GM12892 (cell line): ENCODE results near the gene EHD2.
"Not testable (repeated sequence)": the region's sequence is repeated elsewhere in the genome, so short reads cannot be mapped to it uniquely, and the experiment has no call there.

Experiments used
- DNase-seq: peaks from one replicate; pipeline ENCODE4 v3.0.0; 2011; ENCODE audit not compliant: insufficient read length
- FAIRE-seq: peaks from 2 replicates; lab custom pipeline; 2011; peaks lifted over from hg19 to GRCh38; lab: Jason Lieb, UNC
- POLR2A ChIP-seq: IDR thresholded peaks from 2 replicates; pipeline ENCODE4 v1.6.1; 2011; ENCODE audit warnings: low read depth, low read length, control low read depth
- POLR2AphosphoS5 ChIP-seq: IDR thresholded peaks from 2 replicates; pipeline ENCODE4 v1.6.1; 2011; ENCODE audit warnings: low read depth, low read length, control low read depth
- TAF1 ChIP-seq: IDR thresholded peaks from 2 replicates; pipeline ENCODE4 v1.6.1; 2011; ENCODE audit warnings: low read depth, mild to moderate bottlenecking, control low read depth, low read length, borderline replicate concordance

The EHD2 gene

DNA sequence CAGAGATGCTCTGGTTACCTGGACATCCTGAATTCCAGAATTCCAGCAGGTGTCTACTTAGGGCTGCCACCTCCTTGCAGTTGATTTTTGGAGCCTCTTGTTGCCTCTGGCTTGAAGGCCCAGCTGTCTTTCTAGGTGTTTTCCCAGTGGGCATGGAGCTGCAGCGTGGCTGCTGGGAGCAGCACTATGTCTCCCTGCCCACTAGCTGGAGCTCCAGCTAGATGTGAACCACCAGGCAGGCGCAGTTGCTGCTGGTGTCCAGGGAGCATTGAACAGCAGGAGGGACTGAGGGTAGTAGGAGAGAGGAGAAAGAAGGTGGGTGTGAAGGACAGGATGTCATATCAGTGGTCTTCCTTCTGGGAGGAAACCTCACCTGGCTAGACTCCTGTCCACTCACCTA lies 55.4 kb downstream of the EHD2 start:
- FAIRE-seq (no peak), DNase-seq (no peak)
- TF ChIP-seq POLR2A (no peak), TAF1 (no peak), POLR2AphosphoS5 (no peak)

DNA sequence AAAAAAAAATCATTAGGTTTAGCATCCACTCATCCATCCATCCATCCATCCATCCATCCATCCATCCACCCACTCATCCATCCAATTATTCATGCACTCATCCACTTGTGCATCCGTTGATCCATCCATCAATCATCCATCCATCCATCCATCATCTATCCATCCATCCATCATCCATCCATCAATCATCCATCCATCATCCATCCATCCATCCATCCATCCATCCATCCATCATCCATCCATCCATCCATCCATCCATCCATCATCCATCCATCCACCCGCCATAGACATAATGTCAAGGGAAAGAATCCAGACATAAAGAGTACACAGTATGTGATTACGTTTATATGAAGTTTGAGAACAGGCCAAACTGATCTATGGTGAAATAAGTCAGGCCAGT lies 56.3 kb downstream of the EHD2 start:
- TF ChIP-seq POLR2AphosphoS5 (no peak), POLR2A (no peak), TAF1 (no peak)
- FAIRE-seq, result no peak

DNA sequence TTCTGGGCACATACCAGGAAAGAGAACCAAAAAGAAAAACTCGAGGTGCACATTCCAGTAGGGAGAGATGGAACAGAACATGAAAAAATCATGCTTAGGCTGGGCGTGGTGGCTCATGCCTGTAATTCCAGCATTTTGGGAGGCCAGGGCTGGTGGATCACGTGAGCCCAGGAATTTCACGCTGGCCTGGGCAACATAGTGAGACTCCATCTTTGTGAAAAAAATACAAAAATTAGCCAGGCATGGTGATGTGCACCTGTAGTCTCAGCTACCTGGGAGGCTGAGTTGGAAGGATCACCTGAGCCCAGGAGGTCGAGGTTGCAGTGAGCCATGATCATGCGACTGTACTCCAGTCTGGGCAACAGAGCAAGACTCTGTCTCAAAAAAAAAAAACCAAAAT lies 58.1 kb downstream of the EHD2 start:
- not testable (repeated sequence) for FAIRE-seq, DNase-seq

More for the DNA sequence above, 56.3 kb downstream of the EHD2 start:
- no peak for DNase-seq

DNA sequence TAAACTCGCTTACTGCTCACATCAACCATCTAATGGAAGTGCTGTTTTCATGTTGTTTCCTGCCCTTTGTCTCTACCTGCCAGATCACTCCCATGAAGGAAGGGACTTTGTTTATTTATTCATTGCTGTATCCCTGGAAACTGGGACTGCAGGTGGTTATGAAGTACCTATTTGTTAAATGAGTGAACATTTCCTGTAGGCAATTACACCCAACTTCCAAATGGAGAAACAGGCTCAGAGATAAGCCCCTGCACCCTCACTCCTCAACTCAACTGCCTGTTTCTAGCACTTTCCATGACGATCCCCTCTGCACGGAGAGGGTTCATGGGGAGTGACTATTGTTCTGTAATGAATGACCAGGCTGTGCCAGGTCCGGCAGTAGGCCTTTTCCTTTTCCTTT lies 63.3 kb downstream of the EHD2 start:
- FAIRE-seq (no peak), DNase-seq (no peak)
- TF ChIP-seq TAF1, result no peak

DNA sequence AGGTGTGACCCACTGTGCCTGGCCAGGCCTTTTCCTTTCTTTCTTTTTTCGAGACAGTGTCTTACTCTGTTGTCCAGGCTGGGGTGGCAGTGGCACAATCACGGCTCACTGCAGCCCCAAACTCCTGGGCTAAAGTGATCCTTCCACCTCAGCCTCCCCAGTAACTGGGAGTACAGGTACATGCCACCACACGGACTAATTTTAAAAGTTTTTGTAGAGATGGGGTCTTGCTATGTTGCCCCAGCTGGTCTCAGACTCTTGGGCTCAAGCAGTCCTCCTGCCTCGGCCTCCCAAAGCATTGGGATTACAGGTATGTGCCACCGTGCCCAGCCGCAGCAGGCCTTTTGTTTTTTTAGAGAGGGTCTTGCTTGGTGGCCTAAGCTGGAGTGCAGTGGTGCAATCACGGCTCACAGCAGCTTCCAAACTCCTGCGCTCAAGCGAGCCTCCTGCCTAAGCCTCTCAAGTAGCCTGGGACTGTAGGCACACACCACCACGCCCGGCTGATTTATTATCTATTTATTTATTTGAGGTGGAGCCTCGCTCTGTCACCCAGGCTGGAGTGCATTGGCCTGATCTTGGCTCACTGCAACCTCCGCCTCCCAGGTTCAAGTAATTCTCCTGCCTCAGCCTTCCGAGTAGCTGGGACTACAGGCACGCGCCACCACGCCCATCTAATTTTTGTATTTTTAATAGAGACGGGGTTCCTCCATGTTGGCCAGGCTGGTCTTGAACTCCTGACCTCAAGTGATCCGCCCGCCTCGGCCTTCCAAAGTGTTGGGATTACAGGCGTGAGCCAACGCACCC lies 64.2 kb downstream of the EHD2 start:
- not testable (repeated sequence) for DNase-seq, FAIRE-seq

DNA sequence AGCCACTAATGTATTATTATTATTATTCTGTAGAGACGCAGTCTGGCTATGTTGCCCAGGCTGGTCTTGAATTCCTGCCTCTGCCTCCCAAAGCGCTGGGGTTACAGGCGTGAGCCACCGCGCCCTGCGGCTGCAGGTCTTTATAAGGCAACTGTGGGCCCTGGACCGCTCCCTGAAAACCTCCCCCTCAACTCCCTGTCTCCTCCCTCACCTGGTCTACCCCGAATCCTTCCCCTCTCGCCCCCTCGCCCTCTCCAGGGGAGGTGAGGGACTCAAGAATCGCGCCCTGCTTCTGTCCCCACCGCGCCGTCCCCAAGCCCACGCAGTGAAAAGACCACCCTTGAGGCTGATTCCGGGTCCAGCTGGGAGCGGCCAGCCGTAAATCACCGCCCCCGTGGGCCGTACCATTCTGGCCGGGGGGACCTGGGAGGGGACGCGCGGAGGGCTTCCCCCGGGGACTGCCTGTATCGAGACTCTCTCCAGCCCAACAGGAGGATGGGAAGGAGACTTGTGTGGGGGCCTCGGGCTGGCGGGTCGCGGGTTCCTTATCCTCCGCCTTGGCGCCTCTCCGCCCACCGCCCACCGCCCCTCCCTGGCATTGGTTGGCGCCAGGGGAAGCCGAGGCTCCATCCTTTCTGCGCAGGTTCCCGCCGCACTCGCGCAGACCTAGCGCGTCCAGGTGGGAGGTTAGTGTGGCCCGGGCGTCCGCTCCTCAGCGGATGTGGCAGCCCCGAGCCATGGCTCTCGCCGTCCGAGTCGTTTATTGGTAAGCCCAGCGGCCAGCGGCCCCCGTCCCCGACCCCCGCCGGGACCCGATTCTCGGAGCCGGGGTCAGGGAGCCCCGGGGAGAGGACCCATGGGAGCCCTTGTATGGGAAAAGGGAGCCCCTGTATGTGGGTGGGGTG lies 65.1 kb downstream of the EHD2 start, which contains the start of gene SELENOW:
TSS of gene SELENOW (plus strand) at position 655 of the 905 bp plus-strand sequence. CDS start at position 738, 83 bp downstream.
- DNase-seq, result peak; percentile 97
- peak; percentile 86 for TF ChIP-seq TAF1
- TF ChIP-seq POLR2AphosphoS5, result peak; percentile 90
- TF ChIP-seq POLR2A, result peak; percentile 97
- peak; percentile 98 for FAIRE-seq

DNA sequence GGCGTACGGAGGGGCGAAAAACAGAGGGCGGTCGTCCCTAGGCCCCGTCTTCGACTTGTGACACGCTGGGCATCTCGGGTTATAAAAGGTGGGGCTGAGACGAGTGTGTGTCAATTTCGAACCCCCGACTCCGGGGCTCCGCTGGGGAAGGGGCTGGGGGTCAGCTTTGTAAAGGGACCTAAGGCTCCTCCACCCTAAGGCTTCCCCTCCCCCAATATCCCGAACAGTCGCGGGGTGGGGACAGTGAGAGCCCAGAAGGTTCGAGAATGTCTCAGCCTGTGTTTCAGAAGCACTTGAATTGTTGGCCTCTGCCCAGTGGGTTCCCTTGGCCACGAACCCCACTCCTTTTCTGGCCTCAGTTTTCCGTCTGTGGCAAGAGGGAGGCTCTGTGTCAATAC lies 65.7 kb downstream of the EHD2 start:
- FAIRE-seq, result peak; percentile 42
- DNase-seq, result no peak
- TF ChIP-seq POLR2A (no peak), POLR2AphosphoS5 (no peak), TAF1 (no peak)

DNA sequence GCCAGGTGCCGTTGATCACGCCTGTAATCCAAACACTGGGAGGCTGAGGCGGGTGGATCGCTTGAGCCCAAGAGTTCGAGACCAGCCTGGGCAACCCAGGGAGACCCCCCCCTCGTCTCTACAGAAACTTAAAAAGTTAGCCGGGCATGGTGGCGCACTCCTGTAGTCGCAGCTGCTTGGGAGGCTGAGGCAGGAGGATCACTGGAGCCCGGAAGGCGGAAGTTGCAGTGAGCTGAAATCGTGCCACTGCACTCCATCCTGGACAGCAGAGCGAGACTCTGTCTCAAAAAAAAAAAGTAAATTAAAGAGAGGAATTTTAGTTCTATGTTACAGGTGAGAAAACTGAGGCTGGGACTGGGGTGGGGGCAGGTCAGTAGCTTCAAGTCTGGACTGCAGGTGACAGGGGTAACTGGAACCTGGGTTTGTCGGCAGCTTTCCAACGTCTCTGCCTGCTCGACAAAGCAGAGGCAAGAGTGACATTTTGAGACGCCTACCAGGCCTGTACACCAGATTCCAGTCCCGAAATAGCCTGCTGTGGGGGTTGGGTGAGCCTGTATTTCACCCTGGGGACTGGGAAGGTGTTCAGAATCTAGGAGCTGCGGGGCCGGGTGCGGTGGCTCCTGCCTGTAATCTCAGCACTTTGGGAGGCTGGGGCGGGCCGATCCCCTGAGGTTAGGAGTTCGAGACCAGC lies 66.4 kb downstream of the EHD2 start:
- no peak for DNase-seq
- no peak for FAIRE-seq
- no peak for TF ChIP-seq POLR2AphosphoS5
- no peak for TF ChIP-seq TAF1
- no peak for TF ChIP-seq POLR2A

DNA sequence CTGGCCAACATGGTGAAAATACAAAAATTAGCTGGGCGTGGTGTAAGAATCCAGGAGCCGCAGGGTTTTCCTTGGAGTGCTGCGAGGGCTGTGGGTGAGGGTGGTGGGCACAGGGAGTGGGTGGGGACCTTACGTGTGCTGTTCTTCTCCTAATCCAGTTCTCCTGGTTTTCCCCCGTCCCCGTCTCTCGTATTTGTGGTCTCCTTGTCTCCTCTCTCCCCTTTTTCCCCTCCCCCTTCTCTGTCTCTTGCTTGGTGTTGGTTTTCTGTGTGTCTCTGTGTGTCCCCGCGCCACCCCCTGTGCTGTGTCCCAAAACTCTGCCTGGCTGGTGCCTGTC lies 67.0 kb downstream of the EHD2 start:
- TF ChIP-seq TAF1 (no peak), POLR2A (no peak), POLR2AphosphoS5 (no peak)
- no peak for DNase-seq

DNA sequence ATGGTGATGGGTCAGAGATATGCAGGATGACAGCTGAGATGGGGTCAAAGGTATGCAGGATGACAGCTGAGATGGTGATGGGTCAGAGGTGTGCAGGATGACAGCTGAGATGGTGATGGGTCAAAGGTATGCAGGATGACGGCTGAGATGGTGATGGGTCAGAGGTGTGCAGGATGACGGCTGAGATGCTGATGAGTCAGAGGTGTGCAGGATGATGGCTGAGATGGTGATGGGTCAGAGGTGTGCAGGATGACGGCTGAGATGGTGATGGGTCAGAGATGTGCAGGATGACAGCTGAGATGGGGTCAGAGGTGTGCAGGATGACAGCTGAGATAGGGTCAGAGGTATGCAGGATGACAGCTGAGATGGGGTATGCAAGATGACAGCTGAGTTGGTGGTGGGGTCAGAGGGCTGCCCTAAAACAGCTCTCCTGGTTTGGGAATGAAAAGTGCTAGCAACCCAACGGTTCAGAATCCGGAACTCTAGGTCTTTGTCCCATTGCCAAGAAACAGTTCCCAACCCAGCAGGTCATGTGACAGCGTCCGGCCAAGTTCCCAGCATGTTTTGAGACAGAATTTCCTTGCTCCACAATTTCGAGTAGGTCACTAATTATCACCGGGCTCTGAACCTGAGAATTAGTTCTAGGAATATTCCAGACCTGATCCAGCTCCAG lies 68.5 kb downstream of the EHD2 start:
- FAIRE-seq (no peak), DNase-seq (no peak)
- TF ChIP-seq TAF1 (no peak), POLR2AphosphoS5 (no peak)

More for the DNA sequence above, 67.0 kb downstream of the EHD2 start:
- FAIRE-seq, result no peak

DNA sequence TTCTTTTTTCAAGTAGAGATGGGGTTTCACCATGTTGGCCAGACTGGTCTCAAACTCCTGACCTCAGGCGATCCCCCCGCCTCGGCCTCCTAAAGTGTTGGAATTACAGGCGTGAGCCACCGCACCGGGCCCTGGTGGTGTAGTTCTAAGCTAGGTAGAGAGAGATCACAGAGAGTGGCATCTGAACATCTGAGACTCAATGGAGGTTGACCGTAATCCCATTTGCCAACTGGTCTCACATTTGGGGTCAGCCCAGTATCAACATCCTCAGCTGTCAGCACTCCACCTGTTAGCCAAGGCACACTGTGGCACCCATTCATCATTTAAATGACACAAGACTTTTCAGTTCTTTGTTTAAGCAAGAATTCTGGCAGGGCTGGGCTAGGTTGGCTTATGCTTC lies 73.3 kb downstream of the EHD2 start:
- FAIRE-seq, result no peak
- TF ChIP-seq POLR2A, result no peak
- TF ChIP-seq POLR2AphosphoS5, result no peak
- TF ChIP-seq TAF1, result no peak
- DNase-seq, result no peak

DNA sequence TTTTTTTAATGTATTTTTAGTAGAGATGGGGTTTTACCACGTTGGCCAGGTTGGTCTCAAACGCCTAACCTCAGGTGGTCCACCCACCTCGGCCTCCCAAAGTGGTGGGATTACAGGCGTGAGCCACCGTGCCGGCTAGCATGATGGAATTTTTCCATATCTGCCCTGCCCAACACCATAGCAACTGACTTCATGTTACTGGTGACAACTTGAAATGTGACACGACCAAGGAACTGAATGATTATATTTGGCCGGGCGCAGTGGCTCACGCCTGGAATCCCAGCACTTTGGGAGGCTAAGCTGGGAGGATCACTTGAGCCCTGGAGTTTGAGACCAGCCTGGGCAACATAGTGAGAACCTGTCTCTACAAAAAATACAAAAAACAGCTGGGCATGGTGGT lies 74.1 kb downstream of the EHD2 start:
- FAIRE-seq, DNase-seq: not testable (repeated sequence)

DNA sequence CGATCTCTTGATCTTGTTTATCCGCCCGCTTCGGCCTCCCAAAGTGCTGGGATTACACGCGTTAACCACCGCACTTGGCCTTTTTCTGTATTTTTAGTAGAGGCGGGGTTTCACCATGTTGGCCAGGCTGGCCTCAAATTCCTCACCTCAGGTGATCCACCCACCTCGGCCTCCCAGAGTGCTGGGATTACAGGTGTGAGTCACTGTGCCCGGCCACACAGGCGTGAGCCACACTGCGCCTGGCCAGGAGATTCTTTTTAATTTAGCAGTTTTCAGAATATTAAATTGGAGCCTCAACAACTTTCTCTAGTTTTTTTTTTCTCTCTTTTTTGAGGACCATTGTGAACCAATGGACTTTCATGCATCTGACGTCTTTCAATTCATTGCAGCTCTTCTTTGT lies 76.6 kb downstream of the EHD2 start:
- FAIRE-seq, DNase-seq: not testable (repeated sequence)
